Stimulated activated CD4-positive, alpha-beta T cell treated with anti-CD3 and anti-CD28 coated beads, TNF-alpha, amount 100 ng/mL, for 48 hours (primary cell): ENCODE results near the gene YAF2.

Experiments
- DNase-seq, 3 donors: peaks; one replicate each; pipeline ENCODE4 v3.0.0-alpha.2; 2020; ENCODE audit warnings: low read depth in 3 of 3

YAF2 gene

GRCh38 chr12:42144408-42145196, 93.4 kb downstream of the YAF2 start, which contains the start of gene GXYLT1:
GXYLT1 (minus strand) TSS chr12:42144874; CDS start chr12:42144646, 228 bp downstream.
- peak; percentile 58 to 85 (median 71) for DNase-seq

- no peak for DNase-seq
Measured at GRCh38 chr12:42144158-42144407, 94.0 kb downstream of the YAF2 start.

GRCh38 chr12:42143452-42144157, 94.4 kb downstream of the YAF2 start:
- DNase-seq: no peak

- no peak for DNase-seq
Measured at GRCh38 chr12:42141981-42142606, 96.0 kb downstream of the YAF2 start.

- DNase-seq: no peak
Measured at GRCh38 chr12:42140901-42141300, 97.1 kb downstream of the YAF2 start.

GRCh38 chr12:42135259-42135814, 102.7 kb downstream of the YAF2 start:
- no peak for DNase-seq

- DNase-seq: no peak
Measured at GRCh38 chr12:42130672-42131402, 107.2 kb downstream of the YAF2 start.

GRCh38 chr12:42129595-42130204, 108.3 kb downstream of the YAF2 start:
- no peak for DNase-seq

- no peak for DNase-seq
Measured at GRCh38 chr12:42128888-42129287, 109.2 kb downstream of the YAF2 start.

- no peak for DNase-seq
Measured at GRCh38 chr12:42128327-42128726, 109.7 kb downstream of the YAF2 start.

GRCh38 chr12:42126963-42127362, 111.1 kb downstream of the YAF2 start:
- DNase-seq: no peak

GRCh38 chr12:42125388-42125767, 112.7 kb downstream of the YAF2 start:
- no peak for DNase-seq

- no peak for DNase-seq
Measured at GRCh38 chr12:42124764-42125387, 113.2 kb downstream of the YAF2 start.

- DNase-seq: no peak
Measured at GRCh38 chr12:42119085-42119633, 118.9 kb downstream of the YAF2 start.

GRCh38 chr12:42118136-42118879, 119.7 kb downstream of the YAF2 start:
- DNase-seq: no peak

GRCh38 chr12:42109031-42109430, 129.0 kb downstream of the YAF2 start:
- no peak for DNase-seq
